Measurements from ENCODE around the gene ZMYND10. TPM values are rescaled to one million over a fixed set of nuclear protein-coding genes. Genes with fewer than 3 reads are reported as not detected.
A peak's percentile ranks its signal among the peaks of the same experiment; 100 is the strongest.

The ZMYND10 gene
- total and polyA plus RNA-seq, 9 of the 15 experiments (the other 6 are each of a cell fraction or from before 2014, with no cell fraction given): 0.20 to 2.8 (median 0.70) TPM

DNA sequence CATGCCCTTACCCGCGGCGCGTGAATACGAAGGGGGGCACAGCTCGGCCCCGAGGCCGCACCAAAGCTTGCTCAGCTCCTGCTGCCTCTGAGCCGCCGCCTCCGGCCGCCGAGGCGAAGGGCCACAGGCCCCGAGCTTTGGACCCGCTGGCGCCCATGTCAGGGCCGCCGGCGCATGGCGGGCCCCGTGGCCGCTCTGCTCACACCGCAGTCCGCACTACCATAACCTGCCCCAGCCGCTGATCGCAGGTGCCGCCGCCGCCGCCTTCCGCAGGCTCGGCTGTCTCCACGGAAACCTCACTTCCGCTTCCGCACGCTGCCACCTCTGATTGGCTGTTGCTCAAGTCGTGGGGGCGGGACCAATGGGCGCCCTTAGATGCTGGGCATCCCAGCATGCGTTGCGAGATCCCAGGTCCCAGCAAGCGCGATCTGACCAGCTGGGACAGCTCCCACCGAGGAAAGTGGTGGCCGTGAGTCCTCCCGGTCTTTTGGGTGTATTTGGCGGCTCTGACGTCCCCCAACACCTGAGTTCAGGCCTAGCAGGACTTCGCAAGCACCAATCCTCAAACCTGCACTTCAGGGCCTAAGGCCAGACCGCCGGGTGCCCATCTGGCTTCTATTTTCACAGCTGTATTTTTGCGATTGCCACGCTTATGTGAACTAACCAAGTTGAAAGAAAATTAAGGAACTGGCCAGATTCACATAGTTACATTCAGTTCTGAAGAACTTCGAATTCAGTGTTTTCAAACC is 17.4 kb downstream of the ZMYND10 start, which contains the start of gene TUSC2 (continued):
- TF ChIP-seq, protein P1, sequence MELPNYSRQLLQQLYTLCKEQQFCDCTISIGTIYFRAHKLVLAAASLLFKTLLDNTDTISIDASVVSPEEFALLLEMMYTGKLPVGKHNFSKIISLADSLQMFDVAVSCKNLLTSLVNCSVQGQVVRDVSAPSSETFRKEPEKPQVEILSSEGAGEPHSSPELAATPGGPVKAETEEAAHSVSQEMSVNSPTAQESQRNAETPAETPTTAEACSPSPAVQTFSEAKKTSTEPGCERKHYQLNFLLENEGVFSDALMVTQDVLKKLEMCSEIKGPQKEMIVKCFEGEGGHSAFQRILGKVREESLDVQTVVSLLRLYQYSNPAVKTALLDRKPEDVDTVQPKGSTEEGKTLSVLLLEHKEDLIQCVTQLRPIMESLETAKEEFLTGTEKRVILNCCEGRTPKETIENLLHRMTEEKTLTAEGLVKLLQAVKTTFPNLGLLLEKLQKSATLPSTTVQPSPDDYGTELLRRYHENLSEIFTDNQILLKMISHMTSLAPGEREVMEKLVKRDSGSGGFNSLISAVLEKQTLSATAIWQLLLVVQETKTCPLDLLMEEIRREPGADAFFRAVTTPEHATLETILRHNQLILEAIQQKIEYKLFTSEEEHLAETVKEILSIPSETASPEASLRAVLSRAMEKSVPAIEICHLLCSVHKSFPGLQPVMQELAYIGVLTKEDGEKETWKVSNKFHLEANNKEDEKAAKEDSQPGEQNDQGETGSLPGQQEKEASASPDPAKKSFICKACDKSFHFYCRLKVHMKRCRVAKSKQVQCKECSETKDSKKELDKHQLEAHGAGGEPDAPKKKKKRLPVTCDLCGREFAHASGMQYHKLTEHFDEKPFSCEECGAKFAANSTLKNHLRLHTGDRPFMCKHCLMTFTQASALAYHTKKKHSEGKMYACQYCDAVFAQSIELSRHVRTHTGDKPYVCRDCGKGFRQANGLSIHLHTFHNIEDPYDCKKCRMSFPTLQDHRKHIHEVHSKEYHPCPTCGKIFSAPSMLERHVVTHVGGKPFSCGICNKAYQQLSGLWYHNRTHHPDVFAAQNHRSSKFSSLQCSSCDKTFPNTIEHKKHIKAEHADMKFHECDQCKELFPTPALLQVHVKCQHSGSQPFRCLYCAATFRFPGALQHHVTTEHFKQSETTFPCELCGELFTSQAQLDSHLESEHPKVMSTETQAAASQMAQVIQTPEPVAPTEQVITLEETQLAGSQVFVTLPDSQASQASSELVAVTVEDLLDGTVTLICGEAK (IDR thresholded peaks at IDR 0.05): peak; percentile 94
- TF ChIP-seq, protein P1 (CRISPR knock-in tag; IDR thresholded peaks at IDR 0.05): no peak
- TF ChIP-seq HNRNPUL1 (IDR thresholded peaks at IDR 0.05; ENCODE audit: low read length) (no peak), RBFOX2 (IDR thresholded peaks at IDR 0.05; ENCODE audit: low read depth, low read length) (peak; percentile 83), MED1 (CRISPR knock-in tag; IDR thresholded peaks at IDR 0.05; ENCODE audit: borderline replicate concordance) (no peak), PHF20 (IDR thresholded peaks at IDR 0.05; ENCODE audit: partially characterized antibody) (peak; percentile 80), POLR2AphosphoS5 (IDR thresholded peaks at IDR 0.05; ENCODE audit: control insufficient read depth, insufficient read depth, low read depth, low read length) (peak; percentile 38; the same call in 1 of the 2 replicates)
- TF ChIP-seq, protein P2, sequence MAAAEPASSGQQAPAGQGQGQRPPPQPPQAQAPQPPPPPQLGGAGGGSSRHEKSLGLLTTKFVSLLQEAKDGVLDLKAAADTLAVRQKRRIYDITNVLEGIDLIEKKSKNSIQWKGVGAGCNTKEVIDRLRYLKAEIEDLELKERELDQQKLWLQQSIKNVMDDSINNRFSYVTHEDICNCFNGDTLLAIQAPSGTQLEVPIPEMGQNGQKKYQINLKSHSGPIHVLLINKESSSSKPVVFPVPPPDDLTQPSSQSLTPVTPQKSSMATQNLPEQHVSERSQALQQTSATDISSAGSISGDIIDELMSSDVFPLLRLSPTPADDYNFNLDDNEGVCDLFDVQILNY (CRISPR knock-in tag; IDR thresholded peaks at IDR 0.05): no peak

Data from K562 (cell line).